Measurements from ENCODE around the gene NET1.

NET1 gene

DNA sequence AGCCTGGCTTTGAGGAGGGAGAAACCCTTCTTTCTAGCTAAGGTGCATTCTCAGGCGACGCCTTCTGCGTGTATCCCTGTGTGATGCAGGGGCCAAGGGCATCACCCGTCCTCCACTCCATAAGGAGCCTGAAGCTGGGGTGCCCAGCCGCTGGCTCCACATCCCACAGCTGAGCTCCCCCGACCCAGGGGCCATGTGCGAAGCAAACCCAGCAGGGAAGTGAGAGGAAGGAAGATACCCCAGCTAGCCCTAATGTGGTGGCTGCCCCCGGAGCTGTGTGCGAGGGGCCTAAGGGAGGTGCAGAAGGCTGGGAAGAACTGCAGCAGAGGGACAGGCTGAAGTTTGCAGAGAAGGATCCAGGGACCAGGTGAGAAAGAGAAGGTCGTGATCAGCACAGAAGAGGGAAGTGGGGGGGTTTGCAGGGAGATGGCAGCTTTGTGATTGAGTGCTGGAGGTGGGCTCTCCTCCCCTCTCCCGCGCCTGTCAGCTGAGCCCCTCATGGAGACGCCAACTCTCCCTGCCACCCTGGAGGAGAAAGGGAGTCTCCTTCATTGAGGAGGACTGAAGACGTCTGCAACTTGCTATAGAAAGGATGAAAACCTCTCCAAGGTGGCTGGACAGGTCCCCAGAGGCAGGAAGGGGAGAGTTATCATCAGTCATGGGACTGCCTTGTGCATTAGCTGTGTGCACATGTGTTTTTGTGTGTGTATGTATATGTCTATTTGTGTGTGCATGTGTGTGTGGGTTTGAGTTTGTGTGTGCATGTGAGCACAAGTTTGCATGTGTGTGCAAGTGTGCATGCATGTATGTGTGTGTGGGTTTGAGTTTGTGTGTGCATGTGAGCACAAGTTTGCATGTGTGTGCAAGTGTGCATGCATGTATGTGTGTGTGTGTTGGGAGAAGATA is 90.5 kb downstream of the NET1 start:
- DNase-seq (ENCODE audit: low spot score): no peak

DNA sequence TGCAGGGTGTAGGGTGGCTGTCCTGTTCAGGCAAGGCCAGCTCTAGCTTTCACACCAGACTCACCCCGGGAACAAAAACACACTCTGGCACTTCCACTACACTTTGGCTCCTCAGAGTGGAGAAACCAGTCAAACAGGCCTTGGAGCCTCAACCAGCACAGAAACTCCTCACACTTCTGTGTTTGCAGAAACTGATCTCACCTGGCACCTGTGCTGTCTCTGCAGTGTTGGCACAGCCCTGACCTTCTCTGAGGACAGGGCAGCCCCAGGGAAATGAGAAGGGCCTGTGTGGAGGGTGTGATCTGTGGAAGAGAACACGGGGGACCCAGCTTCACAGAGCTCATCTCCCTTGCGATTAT is 91.1 kb downstream of the NET1 start:
- DNase-seq (ENCODE audit: low spot score): no peak

DNA sequence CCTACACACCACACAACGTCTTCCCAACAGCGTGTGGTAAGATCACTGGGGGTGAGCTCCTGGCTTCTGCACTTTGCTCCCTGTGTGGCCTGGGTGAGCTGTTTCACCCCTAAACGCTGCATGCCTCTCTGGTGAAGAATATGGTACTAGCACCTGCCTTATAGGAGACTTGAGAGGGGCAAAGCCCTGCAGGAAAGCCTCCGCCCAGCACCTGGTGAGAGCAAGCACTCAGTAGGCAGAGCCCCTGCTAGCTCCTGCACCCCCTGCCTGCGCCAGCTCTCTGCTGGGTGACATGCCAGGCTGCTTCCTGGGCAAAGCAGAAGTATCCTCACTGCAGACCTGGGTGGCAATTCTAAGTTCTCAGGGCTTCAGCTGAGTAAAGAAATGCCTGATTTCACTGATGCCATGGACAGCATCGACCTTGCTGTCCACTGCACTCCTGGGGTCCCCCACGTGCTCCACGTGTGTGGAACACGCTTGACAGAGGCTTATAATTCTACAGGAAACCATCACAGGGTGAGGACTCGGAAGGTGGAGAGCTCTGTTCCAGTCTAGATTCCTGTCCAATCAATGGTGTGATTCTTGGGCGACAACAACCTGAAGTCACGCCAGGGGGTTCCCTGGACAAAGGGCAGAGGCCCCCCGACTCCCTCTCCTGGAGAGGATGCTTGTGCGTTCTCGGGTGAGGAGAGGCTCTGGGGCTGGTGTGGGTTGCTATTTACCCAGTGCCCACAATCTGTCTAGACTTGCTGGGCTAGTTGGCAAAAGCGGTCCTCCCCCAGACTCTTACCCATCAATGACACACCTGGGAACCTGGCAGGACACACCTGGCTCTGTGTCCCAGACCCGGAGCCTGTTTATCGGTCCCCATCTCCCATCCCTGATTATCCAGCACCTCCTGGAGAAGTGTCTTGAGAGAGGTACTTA is 92.1 kb downstream of the NET1 start:
- no peak for DNase-seq (ENCODE audit: low spot score)

DNA sequence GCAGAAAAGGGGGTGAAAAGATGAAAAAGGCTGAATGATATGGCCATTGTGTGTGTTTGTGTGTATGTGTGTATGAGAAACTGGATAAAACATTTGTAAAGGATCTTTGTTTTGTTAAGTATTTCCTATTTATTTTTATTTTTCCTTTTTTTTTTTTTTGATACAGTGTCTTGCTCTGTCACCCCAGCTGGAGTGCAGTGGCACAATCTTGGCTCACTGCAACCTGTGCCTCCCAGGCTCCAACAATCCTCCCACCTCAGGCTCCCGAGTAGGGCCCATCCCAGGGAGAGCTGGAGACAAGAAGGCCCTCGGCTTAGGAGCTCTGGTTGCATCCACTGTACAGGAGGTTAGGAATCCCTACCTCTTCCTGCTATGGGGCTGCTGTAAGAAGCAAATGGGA is 93.9 kb downstream of the NET1 start:
- DNase-seq (ENCODE audit: low spot score): no peak

DNA sequence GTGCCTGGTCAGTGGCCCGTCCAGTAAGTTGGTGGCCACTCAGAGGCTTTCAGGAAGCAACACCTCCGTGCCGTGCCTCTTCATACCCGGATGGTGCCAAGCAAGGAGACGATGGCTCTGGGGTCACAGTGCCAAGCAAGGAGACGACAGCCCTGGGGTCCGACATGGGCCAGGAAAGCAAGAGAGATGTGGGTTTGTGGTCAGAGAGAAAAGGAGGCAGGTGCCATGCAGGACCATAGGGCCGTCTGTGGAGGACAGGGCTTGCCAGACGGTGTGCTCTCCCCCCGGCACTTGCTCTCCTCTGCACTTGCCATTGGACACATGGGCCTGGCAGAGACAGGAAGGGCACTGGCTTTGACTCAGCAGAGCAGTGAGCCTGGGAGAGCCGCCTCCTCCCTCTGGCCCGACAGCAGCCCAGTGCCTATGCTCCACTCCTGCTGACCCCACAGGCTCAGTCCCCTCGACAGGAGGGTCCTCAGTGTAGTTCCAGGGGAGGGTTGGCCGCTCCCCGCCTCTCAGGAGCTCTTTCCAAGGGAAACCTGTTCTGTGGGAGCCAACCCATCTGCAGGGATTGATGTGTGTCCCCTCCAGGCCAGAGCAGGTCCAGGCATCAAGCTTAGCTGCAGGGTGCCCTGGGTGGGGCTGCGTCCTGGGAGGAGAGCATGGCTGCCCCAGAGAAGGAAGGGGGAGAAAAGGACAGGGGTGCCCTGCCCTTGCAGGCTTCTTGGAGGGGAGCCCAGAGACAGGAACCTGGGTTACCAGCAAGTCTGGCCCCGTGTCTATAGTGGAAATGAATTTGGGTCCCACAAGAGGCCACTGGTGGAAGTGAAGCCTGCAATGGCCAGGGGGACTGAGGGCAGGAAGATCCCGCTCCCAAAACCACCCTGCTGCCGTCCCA is 94.6 kb downstream of the NET1 start:
- DNase-seq (ENCODE audit: low spot score): no peak

DNA sequence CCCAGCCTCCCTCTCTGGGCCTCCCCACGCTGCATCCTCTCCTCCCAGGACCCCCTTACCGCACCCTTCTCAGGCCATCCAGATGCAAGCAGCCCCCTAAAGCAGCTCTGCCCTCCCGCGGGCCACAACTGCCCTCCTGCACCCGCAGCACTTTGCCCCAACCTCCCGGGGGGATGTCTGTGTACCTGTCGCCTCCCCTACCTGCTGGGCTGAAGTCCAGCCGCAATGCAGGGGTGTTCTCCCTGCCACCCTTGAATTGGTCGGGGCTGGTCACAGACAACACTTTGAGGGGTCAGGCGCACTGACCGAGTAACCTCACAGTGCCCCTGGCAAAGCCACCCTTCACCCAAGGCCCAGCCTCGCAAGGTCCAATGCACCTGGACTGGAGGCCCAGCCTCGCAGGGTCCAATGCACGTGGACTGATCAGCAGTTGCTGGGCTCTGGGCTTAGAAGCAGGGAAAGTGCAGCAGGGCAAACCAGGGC is 95.3 kb downstream of the NET1 start:
- no peak for DNase-seq (ENCODE audit: low spot score)

DNA sequence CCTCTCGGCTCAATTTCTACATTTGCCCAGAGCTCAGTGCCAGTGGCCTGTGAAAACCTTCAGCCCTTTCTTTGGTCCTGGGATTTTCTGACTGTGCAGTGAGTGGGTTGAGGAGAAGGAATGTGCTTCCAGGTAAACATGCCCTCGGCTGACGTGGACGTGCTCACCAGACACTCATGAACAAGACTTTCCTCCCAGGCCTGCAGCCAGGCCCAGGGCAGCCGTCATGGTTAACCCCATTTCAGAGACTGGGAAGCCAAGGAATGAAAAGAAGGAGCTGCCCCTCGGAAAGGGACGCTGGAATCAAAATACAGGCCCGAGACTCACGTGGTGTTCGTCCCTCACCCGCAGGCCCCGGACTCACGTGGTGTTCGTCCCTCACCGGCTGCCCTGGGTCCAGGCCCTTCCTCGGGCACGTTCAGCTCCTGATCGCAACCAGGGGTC is 95.8 kb downstream of the NET1 start:
- DNase-seq (ENCODE audit: low spot score): no peak

All from SW480 (cell line).